ENCODE results near the gene ARL13B. TPM values are rescaled to one million over a fixed set of nuclear protein-coding genes. Genes with fewer than 3 reads are reported as not detected.
"Not testable (repeated sequence)": the region's sequence is repeated elsewhere in the genome, so short reads cannot be mapped to it uniquely, and the experiment has no call there.

The ARL13B gene
- total RNA-seq, 1 donor from 2014 or later, result 9.4 TPM

DNA sequence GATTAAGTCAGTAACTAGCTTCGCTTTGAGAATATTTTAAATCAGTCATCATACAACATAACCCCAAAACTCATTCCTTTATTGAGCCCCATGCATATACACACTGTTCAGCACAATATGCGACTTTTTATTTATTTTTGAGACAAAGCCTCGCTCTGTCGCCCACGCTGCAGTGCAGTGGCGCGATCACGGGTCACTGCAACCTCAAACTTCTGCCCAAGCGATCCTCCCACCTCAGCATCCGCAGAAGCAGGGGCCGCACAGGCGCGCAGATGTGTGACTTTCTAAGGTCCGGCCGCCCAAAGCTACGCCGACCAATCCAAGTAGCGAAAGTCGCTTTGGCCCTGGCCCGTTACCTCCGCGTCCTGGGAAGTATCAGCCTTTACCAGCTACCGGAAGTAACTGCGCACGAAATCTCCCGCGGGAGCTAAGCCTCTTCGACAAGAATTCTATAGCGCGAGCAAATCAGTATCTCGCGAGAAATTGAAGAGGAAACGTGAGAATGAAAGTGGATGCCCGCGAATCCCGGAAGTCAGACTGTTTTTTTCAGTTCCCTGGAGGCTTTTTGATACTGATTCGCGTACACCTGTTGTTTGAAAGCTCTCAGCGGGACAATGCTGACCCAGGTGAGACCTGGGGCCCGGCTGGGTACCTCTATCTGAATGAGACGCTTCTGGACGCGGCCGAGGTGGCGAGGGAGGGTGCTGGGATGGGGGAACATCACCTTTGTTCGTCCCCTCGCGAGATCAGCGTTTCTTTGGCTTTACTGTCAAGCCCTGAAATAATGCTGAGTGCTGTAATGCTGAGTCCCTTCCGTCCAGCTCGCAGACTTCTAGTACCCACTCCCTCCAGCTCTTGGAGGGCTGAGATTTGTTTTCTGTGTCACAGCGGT, 82.8 kb downstream of the ARL13B start, which contains the start of the genes DHFR2 and NSUN3:
Gene DHFR2 (minus strand): TSS at position 404 of the 892 bp plus-strand sequence. CDS start 1,405 bp downstream, outside the sequence.
Gene NSUN3 (plus strand): TSS at position 549 of the 892 bp plus-strand sequence. CDS start 66 bp downstream, at position 615.
- DNase-seq (ENCODE audit: low read depth), result peak; percentile 98

DNA sequence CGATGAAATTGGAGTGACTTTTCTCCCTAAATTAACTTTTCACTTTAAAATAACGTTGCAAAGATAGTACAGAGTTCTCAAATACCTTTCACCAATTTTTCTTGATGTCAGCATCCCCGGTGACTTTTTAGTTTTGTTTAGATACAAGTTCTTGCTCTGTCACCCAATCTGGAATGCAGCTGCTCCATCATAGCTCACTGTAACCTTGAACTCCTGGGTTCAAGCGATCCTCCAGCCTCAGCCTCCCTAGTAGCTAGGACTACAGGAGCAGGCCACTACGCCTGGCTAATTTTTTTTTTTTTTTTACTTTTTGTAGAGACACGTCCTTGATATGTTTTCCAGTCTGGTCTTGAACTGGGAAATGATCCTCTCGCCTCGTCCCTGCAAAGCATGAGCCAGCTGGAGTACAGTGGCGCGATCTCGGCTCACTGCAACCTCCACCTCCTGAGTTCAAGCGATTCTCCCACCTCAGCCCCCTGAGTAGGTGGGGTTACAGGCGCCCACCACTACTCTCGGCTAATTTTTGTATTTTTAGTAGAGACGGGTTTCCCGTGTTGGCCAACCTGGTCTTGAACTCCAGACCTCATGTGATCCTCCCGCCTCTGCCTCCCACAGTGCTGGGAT, 83.7 kb downstream of the ARL13B start:
- DNase-seq (ENCODE audit: low read depth), result no peak

GRCh38 chr3:94064243-94064860, 84.4 kb downstream of the ARL13B start:
- DNase-seq (ENCODE audit: low read depth), result no peak

DNA sequence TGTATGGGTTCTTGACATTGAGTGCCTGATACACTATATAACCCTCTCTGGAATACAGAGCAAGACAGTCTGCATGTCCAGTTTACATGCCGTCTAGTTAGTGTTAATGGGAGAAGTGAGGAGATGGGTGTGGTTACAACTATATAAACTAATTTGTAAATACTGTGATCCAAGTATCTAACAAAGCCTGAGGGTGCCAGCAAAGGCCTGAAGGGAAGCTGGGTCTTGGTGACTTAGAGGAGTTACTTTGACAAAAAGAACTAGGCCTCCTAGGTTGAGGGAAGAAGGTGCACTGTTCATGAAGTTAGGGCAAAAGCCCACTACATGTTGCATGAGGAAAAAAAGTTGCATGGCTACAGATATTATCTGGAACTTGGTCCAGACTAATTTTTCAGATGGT, 85.2 kb downstream of the ARL13B start:
- no peak for DNase-seq (ENCODE audit: low read depth)

GRCh38 chr3:94065819-94066480, 86.0 kb downstream of the ARL13B start:
- DNase-seq (ENCODE audit: low read depth), result no peak

DNA sequence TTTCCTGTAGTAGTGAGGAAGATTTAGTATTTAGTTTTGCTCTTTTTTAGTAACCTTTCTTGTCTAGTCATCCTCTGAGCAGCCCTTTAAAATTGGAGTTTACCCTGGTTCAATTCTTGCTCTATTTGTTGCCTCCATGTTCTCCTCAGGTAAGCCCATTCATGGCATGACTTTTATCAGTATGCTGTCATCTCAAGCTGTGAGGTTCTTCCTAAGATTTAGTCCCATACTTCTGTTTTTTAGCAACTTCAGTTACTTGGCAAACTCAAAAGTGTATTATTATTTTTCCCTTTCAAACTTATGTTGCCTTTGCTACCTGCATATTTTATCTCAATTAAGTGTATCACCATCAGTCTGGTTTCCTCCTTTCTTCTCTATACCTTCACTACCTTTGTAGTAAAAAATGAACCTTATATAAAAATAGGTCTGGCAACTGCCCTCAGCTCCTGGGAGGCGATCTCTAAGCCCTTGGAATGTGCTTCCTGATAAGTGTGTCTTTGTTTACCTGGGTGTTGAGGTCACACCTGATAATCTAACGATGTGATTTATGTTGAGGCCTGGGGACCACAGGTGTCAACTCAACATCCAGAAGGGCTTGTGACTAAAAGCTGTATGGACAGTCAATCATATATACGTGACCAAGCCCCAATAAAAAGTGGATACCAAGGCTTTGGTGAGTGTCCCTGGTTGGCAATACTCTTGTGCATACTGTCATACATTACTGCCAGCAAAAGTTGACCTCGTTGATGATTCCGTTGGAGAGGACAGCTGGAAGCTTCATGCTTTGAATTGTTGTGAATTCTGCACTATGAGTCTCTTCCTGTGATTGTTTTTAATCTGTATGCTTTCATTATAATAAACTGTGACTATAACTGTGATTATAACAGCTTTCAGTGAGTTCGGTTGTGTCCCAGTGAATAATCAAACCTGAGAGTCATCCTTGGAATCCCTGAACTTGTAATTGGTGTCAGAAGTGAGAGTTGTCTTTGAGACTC, 86.8 kb downstream of the ARL13B start:
- no peak for DNase-seq (ENCODE audit: low read depth)

- DNase-seq (ENCODE audit: low read depth), result peak; percentile 23
These were observed 89.3 kb downstream of the ARL13B start for GRCh38 chr3:94069194-94069813.

DNA sequence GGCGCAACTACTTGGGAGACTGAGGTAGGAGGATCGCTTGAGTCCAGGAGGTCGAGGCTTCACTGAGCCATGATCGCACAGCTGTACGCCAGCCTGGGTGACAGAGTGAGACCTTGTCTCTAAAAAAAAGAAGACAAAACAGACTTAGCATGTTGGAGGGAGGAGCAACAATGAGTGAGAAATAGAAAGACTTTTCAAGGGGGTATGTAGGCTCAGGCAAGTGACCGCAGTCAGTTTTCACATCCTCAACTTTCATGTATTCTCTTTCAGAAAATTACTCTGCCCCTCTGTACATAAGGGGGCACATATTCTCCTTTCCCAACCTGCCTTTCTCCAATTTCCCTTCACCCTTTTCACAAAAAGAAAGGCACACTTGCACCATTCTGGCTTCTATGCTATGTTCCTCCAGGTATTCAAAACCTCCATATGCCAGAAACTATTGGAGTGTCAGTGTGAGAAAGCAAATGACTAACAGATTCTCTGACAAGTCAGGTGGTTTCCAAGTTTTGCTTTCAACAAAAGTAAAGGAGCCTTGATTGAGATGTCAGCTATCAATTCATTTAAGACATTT, 90.5 kb downstream of the ARL13B start:
- no peak for DNase-seq (ENCODE audit: low read depth)

DNA sequence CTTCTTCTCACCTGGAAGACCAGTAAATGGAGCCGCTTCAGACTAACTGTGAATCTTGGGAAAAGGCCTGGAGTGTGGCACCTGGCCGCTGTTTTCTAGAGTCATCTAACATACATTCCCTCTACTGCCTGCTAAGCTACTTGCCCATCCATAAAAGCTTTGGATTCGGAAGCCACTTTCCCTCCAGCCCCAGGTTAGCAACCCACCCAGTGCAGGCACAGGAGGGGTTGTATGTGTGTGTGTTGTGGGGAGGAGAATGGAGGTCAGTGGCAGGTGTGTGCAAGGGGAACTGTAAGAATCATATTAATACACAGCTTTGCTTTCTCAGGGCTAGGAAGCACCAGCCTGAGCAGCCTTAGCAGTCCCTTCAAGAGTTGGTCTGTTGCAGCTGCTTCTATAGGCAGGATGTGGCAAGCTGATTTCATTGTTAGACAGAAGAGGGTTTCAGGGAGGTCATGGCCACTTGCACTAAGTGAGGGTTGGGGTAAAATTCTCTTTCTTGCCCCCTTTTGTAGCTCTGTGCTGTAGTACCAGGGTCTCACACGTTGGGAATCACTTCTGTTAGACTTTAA, 91.8 kb downstream of the ARL13B start:
- DNase-seq (ENCODE audit: low read depth), result no peak

DNA sequence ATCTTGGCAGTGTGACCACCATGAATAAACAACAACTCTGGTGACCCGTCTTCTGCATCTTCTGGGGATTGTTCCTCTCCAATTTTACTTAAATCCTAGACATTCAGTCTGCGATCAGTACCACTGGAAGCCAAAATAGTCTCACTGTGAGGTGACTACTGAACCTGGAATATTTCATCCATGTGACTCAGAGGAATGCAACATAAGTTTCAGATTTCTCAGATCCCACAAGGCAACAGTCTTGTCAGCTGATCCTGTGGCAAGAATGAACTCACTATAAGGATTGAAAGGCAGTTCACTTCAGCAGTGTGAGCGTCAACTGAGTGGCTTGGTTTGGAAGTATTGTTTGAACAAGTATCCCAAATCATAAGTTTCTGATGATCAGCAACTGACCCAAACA, 96.1 kb downstream of the ARL13B start:
- DNase-seq (ENCODE audit: low read depth), result peak; percentile 18

GRCh38 chr3:94080552-94080951, 100.6 kb downstream of the ARL13B start:
- not testable (repeated sequence) for DNase-seq (ENCODE audit: low read depth)

DNA sequence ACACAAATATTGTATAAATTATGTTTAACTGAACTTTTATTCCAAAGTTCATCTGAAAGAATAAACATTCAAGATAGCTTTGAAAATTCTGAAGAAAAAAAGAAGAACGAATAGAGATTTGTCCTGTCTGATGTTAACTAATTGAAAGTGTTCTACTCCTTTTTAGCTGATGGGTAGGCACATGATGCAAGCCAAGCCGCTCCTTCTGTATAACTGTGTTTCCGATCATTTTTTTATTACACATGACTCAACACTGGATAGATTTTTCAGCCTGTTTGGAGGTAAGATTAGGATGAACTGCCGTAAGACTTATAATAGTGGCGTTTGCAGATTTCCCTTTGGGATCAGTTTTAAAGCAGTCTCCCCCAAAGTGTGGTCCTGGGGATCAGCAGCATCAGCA, 101.9 kb downstream of the ARL13B start:
- no peak for DNase-seq (ENCODE audit: low read depth)

GRCh38 chr3:94082391-94082937, 102.5 kb downstream of the ARL13B start:
- DNase-seq (ENCODE audit: low read depth), result no peak

DNA sequence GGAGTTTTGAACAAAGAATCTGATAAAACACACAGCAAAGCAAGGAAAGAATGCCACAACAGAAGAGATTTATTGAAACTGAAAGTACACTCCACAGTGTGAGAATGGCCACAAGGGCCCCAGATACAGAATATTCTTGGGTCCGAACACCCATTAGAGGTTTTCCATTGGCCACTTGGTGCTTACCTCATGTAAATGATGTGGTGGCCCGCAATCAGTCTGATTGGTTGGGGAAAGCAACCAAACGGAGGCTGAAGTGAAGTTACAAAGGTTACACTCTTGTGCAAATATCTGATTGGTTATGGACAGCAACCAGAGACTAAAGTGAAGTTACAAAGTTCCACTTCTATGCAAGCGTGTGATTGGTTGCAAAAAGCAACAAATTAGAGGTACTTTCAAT, 103.3 kb downstream of the ARL13B start:
- DNase-seq (ENCODE audit: low read depth), result no peak

GRCh38 chr3:94089126-94089525, 109.2 kb downstream of the ARL13B start:
- no peak for DNase-seq (ENCODE audit: low read depth)

GRCh38 chr3:94092086-94092485, 112.1 kb downstream of the ARL13B start:
- no peak for DNase-seq (ENCODE audit: low read depth)

DNA sequence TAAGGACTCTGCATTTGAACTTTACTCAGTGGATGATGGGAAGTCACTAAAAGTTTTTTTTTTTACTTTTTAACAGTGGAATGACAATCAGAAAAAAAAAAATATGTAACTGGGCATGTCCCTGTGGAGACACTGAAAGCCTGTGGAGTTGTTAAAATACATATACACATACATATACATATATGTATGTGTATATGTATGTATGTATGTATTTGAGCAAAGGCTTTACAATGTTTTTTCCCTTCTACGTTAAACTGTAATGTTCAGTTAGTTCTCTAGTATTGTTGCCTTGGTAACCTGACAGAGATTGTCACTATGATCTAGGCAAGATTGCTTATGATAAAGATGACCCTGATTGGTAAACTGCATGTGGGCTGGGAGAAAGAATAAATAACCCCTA, 113.2 kb downstream of the ARL13B start:
- DNase-seq (ENCODE audit: low read depth), result no peak

DNA sequence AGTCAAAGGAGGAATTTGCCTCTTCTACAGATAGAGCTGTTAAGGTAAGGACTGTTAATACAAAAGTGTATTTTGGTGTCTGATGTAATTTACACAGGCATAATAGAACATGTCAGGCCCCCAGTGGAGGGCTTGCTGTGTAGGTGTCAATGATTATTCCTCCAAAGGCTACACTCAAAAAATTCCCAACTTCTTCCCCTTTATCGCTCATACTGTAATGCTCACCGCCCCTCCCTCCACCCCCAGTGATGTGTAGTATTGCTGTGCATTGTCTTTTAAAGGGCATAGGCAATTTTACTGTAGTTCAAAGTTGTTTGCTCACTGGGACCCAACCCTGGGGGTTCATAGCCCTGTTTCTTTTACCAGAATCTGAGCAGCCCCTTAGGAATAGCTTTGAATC, 115.2 kb downstream of the ARL13B start:
- DNase-seq (ENCODE audit: low read depth), result no peak

DNA sequence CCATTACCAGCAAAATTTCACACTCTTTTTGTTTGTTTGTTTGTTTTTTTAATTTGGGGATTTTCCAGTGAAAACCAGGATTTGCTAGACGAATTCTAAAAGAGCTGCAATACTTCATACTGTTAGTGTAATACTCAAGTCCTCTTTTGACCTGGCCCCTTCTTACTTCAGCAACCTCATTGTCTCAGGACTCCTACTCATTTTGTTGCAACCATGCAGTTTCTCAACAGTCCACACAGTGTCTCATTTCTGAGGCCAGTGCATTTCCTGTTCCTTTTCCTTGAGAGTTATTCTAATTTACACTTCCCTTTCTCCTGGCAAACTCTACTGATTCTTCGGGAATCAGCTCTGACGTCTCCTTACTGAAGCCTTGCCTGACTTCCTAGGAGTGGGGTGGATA, 118.5 kb downstream of the ARL13B start:
- no peak for DNase-seq (ENCODE audit: low read depth)

Data from myocyte (in vitro differentiated cells).